HG03159 (cell line): ENCODE results near the gene HHAT.

ENCODE experiments used
- ATAC-seq: cut with Tn5 transposase; IDR thresholded peaks from one replicate; pipeline ENCODE4 v1.9.1; 2021; ENCODE audit warnings: mild to moderate bottlenecking, moderate library complexity; ENCODE audit not compliant: unreplicated experiment

Gene HHAT

DNA sequence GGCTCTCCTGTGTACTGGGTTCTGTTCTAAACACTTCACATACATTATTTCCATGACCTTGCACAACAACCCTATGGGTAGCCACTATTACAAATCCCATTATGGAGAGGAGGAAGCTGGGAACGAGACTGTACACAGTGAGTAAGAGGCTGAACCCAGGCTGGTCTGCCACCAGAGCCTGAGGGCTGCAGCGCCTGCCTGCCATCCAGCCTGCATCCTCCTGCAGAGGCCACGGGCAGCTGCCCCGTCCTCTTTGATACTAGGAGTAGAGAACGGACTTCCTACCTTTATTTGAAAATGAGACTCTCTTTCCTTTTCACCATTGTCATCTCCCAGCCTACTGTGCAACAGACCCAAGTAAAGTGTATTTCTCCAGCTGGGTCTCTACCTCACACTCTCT, 370.0 kb downstream of the HHAT start:
- ATAC-seq = no peak

DNA sequence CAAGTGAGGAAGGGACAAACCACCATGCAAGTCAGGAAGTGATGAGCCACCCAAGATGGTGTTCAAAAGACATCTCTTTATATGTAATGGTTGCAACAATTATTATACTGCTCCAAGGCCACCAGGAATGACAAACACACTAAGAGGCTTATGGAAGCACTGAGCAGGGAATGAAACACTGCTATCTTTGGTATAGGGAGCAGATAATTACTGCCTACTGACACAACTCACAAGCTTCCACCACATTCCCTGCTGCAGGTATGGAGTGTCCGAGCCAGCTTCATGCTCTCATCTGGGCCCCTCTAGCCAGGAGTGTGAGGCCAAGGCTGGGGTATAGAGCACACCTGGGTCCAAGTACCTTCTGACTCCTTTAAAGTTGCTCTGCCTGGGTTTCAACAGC, 371.4 kb downstream of the HHAT start:
- no peak for ATAC-seq

DNA sequence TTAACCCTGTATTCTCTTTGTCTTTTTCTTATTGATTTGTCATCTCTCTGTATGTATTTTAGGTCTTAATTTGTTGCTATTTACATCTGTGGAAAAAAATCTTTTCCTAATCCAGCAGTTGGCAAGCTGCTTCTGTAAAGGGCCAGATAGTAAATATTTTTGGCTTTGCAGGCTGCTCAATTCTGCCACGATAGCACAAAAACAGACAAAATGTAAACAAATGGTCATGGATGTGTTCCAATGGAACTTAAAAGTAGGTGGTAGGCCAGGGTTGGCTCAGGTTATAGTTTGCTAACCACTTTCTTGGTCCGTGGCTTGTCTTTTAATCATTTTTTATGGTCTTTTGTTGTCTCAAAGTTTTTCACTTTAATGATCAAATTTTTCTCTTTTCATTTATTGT, 371.8 kb downstream of the HHAT start:
- ATAC-seq = no peak

DNA sequence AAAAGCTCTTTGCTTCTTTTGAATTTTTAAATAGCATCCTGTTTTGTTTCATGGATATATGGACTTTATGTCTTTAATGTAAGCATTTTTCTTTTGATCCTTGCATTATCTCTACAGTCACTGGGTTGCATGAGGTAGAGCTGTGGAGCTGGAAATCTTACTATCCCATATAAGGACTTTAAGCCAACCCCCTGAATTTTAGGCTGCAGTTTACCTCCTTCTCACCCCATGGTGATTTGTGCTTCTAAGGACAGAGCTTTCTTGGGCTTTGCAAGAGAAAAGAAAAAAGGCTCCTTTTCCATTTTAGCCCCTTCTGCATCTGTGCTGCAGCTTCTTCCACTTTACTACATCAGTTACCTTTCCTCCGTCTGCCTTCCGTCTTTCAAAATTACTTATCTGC, 373.8 kb downstream of the HHAT start:
- no peak for ATAC-seq

DNA sequence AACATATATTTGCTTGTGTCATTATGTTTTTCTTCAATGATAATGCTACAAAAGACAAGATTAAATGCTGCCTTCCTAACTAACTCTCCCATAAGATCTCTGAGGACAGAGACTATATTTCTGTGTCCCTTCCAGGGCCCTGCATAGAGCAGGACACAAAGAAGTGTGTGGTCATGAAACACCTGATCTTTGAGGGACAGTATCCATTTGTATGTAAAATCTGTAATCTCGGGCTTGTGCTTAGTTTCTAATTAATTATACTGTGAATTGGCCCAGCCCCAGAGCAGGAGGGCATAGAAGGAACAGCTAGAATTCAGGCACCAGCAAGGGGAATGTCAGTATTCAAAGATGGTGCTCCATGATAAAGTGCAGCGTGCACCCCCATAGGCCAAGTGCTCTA, 374.9 kb downstream of the HHAT start:
- no peak for ATAC-seq

DNA sequence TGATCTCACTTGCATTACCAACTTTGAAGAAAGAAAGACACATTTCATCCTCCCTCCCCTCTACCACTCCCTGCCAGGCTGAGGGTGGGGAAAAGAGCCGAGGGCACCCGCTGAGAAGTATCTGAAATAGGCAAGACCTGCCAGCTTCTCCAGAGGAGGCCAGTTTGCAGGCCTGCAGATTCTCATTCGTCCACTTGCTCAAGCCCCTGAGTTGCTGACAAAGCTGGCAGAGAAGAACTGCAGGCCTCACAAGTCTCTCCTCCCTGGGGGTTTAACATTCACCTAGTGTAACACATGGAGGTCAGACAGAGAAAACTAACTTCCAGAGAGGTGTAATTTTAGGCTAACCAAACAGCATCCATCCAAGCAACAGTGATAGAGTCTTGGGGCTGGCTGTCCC, 376.4 kb downstream of the HHAT start:
- ATAC-seq = no peak

DNA sequence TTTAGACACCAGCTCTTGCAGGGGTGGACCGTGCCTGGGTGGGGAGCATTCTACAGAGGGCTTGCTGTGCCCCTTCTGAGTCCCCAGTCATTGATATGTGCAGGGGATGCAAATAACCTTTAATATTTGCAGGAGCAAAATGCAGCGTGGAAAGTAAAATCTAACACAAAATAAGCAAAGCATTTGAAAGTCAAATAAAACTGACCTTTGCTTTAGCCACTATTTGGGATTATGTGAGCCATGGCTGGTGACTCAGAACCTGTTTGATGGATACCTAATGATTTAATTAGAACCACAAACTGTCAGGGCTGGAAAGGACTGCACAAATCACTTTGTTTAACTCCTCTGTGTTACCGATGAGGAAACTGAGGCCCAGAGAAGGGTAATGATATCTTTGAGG, 377.5 kb downstream of the HHAT start:
- ATAC-seq = no peak

DNA sequence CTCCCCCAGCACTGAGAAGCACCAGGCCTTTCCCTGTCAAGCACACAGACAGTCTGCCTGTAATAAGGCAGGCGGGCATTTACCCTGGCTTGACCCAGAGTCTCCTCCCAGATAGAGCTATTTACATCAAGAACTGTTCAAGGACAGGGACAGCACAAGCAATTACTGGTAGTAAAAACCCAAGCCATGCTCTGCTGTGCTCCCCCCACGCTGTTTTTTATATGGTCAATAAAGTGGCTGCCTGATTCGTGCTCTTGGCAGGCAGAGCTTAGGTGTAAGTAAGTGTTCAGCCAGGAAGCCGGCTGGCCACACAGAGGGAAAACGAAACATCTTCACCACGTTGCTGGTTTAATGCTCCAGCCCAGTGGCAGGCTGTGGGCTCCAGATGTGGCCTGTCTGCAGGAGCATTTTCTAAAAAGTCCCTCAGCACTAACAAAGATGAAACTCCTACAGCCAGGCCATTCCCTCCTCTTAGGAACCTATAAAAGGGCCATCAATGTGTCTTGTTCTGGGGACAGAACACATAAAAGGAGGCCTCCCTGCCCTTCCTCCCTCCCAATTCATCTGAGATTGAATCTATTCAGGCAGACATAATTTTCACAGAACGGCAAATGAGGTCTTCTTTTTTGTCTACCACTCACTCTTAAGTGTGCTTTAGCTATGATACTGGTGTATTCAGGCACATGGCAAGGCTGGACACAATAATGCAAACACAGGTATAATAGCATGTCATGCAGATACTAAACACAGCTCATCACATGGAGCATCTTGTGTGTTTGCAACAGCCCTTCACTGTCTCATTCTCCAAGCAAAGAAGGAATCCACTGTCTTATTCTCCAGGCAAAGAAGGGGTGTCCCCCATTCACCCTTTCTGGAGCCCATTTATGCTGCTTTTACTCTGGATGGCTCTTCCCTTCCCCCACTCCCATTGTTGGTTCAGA, 378.9 kb downstream of the HHAT start:
- ATAC-seq = no peak

DNA sequence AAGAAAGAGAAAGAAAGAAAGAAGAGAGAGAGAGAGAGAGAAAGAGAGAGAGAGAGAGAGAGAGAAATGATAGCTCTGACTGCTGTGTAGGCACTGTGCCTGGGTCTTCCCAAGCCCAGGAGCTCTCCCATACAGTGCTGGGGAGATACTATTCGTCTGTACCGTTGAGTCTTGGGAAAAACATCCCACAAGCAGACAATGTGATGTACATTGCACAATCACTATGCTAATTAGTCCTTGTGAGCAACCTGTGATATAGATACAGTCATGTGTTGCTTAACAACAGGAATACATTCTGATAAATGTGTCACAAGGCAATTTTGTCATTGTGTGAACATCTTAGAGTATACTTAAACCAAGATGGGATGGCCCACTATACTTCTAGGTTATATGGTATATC, 381.0 kb downstream of the HHAT start:
- ATAC-seq = no peak

DNA sequence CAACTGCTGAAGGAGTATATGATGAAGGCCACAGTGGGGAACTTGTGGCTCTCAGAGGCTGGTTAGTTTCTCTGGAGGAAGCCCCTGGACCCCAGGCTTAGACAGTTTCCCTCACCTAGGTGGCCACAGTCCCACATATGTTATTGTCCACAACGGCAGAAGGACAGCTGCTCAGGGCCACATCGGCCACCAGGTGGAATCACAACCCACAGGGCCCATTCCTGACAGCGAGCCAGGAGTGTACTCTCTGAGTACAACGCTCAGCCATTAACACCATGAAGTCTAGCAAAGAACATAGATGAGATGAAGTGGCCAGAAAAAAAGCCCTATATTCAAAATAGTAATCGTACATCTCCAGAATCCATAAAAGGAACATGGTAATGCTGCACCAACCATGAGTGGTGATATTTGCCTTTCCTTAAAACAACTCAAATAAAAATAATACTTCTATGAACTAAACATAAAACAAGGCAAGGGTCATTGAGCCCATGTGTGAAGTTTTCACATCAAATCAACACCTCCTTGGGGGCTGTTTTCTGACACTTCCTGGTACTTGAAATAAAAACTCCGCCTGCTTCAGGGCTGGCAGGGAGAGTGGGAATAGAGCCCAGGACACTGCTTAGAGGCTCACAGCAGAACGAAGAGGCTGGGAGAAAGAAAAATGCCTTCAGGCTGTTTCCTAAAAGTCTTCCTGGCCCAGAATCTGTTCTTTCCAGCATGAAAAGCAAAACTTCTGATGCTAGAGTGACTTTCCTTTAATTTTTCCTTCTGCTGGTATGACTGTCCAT, 383.3 kb downstream of the HHAT start:
- ATAC-seq = no peak

DNA sequence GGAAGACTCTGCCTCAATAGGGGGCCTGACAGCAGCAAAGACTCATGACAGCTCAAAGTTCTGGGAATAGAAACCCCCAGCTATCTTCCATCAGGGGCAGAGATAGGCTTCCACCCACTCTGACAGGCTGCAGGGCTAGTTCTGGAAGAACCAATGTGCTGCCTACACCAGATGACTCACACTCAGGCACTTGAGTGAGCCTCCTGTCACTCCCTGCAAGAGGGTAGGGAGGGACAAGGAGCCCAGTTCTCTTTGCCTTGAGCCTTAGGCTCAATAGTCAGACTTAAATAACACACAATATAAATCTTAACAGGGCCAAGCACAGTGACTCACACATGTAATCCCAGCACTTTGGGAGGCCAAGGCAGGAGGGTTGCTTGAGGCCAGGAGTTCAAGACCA, 386.4 kb downstream of the HHAT start:
- no peak for ATAC-seq

DNA sequence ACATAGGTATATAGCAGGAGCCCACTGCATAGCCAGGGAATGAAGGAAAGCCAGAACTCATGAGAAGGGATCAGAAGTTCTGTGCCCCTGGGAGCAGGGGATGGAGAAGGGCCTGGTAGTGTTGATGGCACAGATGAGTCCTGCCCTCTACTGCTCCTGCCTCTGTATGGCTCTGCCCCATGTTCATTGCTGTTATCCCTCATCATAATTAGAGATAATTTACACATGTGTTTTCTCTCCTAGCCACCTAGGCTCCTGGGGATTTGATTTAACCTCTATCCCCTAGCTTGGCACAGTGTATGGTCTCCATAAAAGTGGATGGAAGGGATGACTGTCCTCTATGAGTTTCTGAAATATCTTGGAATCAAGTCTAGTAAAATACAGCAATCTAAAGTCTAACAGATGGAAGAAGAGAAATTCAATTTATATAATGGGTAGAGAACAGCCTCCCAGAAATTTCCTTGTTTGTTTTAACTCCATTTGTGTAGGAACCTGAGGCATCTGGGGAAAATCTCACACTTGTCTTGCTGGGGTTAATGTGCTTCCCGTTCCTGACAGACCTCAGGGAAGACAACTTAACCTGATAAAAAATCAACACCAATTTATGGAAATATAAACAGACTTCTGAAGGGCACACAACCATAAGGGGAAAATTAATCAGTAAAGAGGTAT, 393.8 kb downstream of the HHAT start:
- ATAC-seq = no peak

DNA sequence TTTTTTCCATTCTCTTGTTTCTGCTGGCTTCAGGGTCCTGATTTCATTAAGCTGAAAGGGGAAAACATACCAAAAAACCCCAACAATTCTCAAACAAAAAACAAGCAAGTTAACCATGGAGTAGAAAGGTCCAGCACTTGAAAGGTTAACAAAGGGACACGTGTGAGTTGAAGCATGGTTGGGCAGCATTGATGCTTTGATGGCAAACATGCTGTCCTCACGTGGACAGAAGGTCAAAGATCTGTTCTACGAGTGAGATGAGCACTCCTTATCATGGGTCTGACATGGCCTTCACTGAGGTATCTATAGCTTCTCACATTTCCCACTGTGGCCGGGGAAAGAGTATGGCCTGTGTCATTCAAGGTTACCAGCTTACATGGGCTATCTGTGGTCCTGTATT, 394.9 kb downstream of the HHAT start:
- no peak for ATAC-seq

DNA sequence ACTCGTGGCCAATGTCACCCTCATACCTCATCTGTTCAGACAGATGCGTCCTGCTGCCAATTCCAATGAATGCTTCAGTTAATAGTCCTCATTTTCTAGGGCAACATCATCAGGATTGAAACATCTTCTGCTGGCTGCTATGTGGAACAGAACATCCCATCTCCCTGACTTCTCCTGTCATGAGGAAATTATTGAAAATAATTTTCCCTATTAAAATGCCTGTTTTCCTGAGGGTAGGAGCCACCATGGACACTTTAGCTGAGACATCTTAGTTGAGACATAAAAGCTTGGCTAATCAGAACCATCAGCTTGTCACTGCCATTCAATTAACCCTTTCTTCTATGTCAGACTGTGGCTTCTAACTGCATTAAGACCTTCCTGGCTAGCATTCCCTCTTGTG, 396.1 kb downstream of the HHAT start:
- ATAC-seq = no peak
